HG03039 (cell line): ENCODE results near the gene PAM.

Experiments used
- ATAC-seq: cut with Tn5 transposase; IDR thresholded peaks from one replicate; pipeline ENCODE4 v1.9.1; 2021; ENCODE audit warnings: mild to moderate bottlenecking, moderate library complexity; ENCODE audit not compliant: unreplicated experiment

Gene PAM

GRCh38 chr5:102927007-102927406 lies 171.9 kb downstream of the PAM start:
- ATAC-seq = no peak

GRCh38 chr5:102930244-102930643 lies 175.1 kb downstream of the PAM start:
- no peak for ATAC-seq

GRCh38 chr5:102931085-102931725 lies 176.1 kb downstream of the PAM start:
- no peak for ATAC-seq

DNA sequence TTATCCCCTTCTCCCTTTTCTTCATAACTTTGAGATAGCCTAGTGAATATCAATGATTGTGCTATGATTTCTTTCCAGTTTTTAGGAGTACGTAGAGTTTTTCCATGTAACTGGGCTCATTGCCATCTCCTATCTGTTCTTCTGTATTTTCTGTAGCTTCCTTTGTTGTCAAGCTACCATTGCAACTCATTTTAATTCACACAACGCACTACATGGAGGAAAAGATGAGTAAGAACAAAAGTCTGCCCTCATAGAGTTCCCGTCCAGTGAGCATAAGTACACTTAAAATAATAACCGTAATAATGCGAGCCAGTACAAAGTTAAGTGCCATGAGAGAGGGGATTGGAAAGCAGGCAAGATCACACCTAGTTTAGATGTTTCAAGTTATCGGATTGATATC lies 177.7 kb downstream of the PAM start:
- ATAC-seq = no peak

GRCh38 chr5:102933316-102933715 lies 178.2 kb downstream of the PAM start:
- ATAC-seq = no peak

- ATAC-seq = no peak
Observed at GRCh38 chr5:102933721-102934459, 178.8 kb downstream of the PAM start.

DNA sequence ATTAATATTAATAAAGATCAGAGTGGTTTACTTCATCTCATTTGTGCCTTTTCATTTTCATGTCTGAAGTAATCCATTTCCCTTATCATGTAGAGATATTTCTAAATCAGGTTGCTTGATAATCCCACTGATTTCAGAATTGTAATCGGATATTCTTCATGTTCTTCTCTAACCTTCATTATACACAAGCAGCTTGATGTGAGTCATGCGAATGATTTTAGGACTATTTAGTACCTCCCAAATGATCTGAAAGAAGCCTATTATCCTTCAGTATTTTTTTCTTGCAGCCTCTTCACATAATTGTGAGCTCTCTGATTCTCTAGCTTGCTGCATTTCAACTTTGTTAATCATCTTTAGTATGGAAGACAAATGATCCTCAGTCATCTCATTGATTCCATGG lies 182.8 kb downstream of the PAM start:
- ATAC-seq = no peak

- ATAC-seq = no peak
Observed at GRCh38 chr5:102941111-102941510, 186.0 kb downstream of the PAM start.

- no peak for ATAC-seq
Observed at GRCh38 chr5:102946414-102946813, 191.3 kb downstream of the PAM start.

GRCh38 chr5:102946971-102947370 lies 191.9 kb downstream of the PAM start:
- no peak for ATAC-seq

DNA sequence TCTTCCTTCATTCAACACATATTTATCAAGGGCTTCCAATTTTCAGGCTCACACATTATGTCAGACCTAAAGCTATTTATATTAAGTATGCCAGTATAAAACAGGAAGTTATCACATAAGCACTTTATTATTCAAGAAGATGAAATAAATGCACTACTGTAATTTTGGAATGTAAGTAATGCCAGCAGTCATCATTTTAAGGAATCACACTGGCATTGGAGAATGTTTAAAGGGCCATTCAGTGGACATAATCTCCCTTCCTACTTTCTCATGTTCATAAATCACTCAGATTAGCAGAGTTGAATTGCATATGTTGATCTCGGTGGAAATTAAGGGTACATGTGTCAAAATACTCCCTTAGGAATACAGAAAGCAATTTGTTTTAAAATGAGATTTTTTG lies 200.4 kb downstream of the PAM start:
- ATAC-seq = no peak

DNA sequence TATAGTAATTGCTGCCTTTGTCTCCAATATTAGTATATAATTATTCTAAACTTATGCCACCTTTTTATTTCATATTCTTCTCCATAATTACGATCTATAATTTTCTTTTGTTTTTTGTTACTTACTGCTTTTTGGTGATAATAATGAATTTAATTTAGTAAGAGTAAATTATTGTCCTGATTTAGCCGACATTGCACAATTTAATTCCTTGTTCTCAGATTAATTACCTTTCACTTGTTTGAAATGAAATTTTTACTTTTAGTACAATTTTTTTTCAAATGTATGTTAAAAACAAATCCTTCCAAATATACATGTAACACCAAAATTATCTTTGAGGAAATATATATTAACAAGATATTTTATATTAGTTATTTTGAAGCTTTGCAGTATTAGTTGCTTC lies 201.5 kb downstream of the PAM start:
- no peak for ATAC-seq

GRCh38 chr5:102957141-102957540 lies 202.0 kb downstream of the PAM start:
- no peak for ATAC-seq

DNA sequence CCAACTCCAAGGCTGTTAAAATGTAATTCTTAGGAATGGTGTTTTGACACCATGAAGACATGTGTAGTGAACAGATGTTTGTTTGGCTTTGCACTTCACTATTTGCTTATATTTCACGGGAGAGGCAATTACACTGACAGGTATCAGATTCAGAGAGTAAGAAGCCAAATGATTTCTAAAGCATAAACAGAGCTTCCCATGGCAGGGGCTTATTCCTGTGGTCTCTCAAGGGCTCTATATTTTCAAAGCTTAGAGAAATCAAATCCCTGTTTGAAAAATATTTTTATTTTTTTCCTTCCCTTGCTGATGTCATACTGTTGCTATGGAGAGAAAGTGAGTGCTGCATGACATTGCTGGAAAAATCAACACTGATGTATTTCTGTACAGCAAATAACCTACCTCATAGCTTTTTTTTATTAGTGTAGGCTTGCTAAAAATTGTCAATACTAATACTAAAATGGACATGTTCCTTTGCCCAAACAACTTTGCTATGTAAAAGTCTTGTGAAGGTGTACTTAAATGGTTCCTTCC lies 203.4 kb downstream of the PAM start:
- no peak for ATAC-seq

DNA sequence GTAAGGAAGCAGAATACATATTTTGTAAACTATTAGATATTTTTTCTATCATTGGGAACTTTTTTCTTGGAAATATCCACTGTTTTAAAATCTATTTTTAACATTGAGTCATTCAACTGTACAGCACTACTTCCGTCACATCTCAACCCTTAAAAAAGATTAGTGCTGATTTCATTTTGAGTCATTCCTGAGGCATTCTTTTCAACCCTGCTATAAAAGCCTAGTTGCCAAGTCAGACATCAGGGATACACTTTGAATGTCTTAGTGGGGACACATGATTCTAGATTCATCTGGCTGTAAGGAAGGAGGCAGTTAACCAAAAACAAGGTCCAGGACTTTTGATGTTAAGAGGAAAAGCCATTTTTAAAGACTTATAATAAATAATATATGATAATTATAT lies 203.9 kb downstream of the PAM start:
- ATAC-seq = no peak

DNA sequence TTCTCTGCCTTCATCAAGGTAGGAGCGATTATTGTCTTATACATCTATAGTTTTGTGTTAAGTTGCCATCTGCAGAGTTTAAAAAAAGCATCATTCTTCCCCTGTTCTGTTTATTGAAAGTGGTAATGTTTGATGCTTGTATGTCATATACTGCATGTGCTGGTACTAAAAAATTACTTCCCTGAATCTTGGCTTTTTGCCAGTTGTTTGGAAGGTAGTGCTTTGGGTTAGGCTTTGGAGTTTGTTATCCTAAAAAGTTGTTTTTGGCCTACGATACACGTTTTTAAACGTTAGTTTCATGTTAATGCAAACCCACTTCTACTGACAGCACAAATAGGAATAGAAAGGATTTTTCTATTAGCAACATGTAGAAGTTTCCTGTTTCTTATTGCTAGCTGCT lies 206.6 kb downstream of the PAM start:
- no peak for ATAC-seq

DNA sequence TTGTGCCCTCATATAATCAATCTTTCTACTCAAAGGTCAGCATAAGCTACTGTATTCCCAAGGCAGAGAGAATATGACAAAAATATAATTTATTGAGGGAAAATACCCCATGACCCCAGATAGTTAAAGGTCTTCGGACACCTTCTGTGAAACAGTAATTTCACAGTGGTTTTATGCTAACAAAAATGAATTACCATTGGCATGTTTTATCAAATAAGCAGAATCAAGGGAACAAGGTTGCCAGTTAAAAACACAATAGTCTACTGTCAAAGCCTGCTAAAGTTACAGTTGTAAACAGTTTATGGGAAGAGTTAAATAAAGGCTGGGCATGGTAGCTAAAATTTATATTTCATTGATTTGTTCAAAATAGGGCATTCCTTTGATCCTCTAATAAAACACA lies 210.5 kb downstream of the PAM start:
- no peak for ATAC-seq

GRCh38 chr5:102969641-102970040 lies 214.5 kb downstream of the PAM start:
- ATAC-seq = no peak

DNA sequence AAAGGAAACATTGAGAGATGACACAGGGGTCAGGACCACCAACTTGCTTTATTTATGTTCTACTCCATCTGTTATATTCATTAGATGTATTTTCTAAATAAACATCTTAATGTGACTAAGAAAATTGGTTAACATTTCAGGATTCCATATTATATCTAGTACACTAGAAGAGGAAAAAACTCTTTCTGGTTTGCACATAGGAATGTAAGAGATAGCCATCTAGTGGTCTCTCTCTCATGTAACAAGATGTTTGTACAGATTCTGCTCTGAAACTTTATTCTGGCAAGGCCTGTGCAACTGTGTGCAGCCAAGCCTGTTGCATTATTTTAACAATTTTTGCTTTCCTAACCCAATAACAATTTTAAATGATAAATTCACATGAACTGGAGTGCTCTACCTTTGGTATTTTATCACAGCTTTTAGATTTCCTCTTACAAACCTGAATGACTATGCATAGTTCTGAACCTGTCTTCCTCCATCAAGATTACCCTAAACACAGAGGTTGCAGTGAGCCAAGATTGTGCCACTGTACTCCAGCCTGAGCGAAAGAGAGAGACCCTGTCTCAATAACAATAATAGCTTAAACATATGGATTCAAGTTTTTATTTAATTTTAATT lies 216.7 kb downstream of the PAM start:
- no peak for ATAC-seq

DNA sequence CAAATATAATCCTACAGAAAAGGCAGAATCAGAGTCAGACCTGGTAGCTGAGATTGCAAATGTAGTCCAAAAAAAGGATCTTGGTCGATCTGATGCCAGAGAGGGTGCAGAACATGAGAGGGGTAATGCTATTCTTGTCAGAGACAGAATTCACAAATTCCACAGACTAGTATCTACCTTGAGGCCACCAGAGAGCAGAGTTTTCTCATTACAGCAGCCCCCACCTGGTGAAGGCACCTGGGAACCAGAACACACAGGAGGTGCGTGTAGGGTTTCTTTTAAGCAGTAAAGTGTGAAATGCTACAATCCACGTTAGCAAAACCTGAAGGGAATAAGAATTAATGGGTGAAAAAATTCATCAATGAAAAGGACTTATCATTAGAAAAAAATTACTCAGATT lies 219.1 kb downstream of the PAM start:
- ATAC-seq = no peak

- no peak for ATAC-seq
Observed at GRCh38 chr5:102975045-102975444, 219.9 kb downstream of the PAM start.
